Astrocyte of the cerebellum (primary cell): ENCODE measurements around the gene ADGRE1.

Experiments used
- DNase-seq: peaks from one replicate; pipeline ENCODE4 v3.0.0-alpha.2; 2011; ENCODE audit warnings: low read depth
- H3K4me3 ChIP-seq: 2 replicates; pipeline ENCODE4 v1.5.1; 2011; ENCODE audit warnings: mild to moderate bottlenecking, low read depth, low read length, moderate library complexity
- CTCF ChIP-seq: IDR thresholded peaks from 2 replicates; pipeline ENCODE4 v1.5.1; 2012; ENCODE audit warnings: low read length, low read depth, moderate library complexity, mild to moderate bottlenecking; ENCODE audit errors: missing control alignments
- in situ Hi-C: cut with HindIII; loops from 2 replicates; pipeline ENCODE4 v1.10.0; 2017; ENCODE audit warnings: low sequenced_read_pairs

ADGRE1 gene

DNA sequence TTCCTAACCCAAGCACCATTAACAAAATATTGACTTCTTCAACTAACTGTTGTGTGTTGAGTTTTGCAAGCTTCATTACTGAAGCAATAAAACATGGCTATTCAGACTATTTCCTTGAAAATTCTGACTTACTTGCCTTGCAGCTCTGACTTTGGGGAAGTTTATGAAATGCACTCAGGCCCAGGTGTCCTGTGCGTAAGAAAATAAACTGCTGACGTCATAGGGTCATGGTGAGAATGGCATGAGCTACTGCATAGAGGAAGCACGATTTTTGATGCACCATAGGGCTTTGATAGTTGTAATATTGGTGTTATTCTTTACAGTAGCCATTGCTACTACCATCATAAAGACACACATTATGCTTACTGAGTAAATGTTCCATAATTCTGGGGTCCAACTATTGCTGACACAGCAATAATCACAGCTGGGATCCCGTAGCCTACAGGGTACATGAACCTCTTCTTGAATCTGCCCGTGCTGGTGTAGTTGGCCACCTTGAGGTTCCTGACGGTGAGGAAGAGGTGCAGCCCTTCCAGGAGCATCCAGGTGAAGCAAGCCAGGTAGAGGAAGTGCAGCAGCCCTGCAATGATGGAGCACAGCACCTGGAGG is 76.0 kb downstream of the ADGRE1 start:
- in situ Hi-C loops = no loop called here
- TF ChIP-seq CTCF = no peak
- no peak overlapping the region for H3K4me3 ChIP-seq
- no peak for DNase-seq

DNA sequence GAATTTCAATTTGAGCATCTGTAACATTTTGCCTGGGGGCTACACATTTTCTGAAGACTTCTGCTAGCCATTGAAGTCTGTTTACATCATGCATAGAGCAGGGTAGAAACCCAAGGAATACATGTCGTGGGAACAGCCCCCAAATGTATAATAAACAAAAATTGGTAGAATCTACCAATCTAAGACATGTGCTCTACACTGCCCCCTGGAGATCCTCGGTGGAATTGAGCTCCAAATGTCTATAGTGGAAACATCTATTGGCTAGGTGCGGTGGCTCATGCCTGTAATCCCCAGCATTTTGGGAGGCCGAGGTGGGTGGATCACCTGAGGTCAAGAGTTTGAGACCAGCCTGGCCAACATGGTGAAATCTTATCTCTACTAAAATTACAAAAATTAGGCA is 76.6 kb downstream of the ADGRE1 start:
- in situ Hi-C loops = no loop called here
- no peak for DNase-seq
- no peak overlapping the region for H3K4me3 ChIP-seq
- no peak for TF ChIP-seq CTCF

- H3K4me3 ChIP-seq = no peak overlapping the region
- in situ Hi-C loops = no loop called here
- no peak for TF ChIP-seq CTCF
- no peak for DNase-seq
Measured at GRCh38 chr19:6967967-6968366, 80.6 kb downstream of the ADGRE1 start.

- H3K4me3 ChIP-seq = no peak overlapping the region
- no peak for TF ChIP-seq CTCF
- DNase-seq = no peak
- in situ Hi-C loops = no loop called here
Measured at GRCh38 chr19:6969490-6969889, 82.1 kb downstream of the ADGRE1 start.

- no peak overlapping the region for H3K4me3 ChIP-seq
- DNase-seq = no peak
- in situ Hi-C loops = no loop called here
- TF ChIP-seq CTCF = no peak
Measured at GRCh38 chr19:6970021-6970420, 82.6 kb downstream of the ADGRE1 start.

GRCh38 chr19:6970443-6970842 is 83.1 kb downstream of the ADGRE1 start:
- in situ Hi-C loops = no loop called here
- H3K4me3 ChIP-seq = no peak overlapping the region
- no peak for DNase-seq
- TF ChIP-seq CTCF = no peak
